ENCODE measurements around the gene IRF7. TPM values are rescaled to one million over a fixed set of nuclear protein-coding genes. Genes with fewer than 3 reads are reported as not detected.
A peak's percentile ranks its signal among the peaks of the same experiment; 100 is the strongest.

IRF7 gene
- total and polyA plus RNA-seq, 2 experiments from 2014 or later, result 12.3 to 17.3 TPM

- Histone ChIP-seq H3K4me2 (peak overlapping the region; percentile 60; the same call in 1 of the 2 replicates), H4K20me1 (replicated peaks; ENCODE audit: insufficient read depth) (no peaks in the 10 kb centered on the region; the same call in none of the 2 replicates), H2AFZ (no peak overlapping the region), H3K27me3 (ENCODE audit: insufficient read depth) (peaks cover 33% of the 10 kb centered on the region), H3K36me3 (ENCODE audit: insufficient read depth) (no peaks in the 10 kb centered on the region), H3K9me2 (ENCODE audit: insufficient read depth) (no peaks in the 10 kb centered on the region), H3K4me1 (ENCODE audit: insufficient read depth) (peaks cover 11% of the 10 kb centered on the region; the same call in 1 of the 2 replicates), H3K79me2 (replicated peaks; ENCODE audit: insufficient read depth) (peaks cover 1% of the 10 kb centered on the region), H3F3A (replicated peaks; ENCODE audit: low read depth) (peaks cover 2% of the 10 kb centered on the region; the same call in 1 of the 2 replicates), H3K4me3 (no peak overlapping the region), H3K27ac (ENCODE audit: low read depth) (no peak overlapping the region)
- no peaks in the 10 kb centered on the region for H3K36me3 Mint-ChIP-seq (ENCODE audit: low read depth)
- H3K4me3 Mint-ChIP-seq, result peak overlapping the region; percentile 27; the same call in 2 of the 3 replicates
- no peak for TF ChIP-seq REST (IDR thresholded peaks at IDR 0.05; ENCODE audit: unreplicated experiment)
- TF ChIP-seq EZH2 (IDR thresholded peaks at IDR 0.05; ENCODE audit: low read depth, unreplicated experiment), result no peak
- TF ChIP-seq STAT1 (IDR thresholded peaks at IDR 0.05; ENCODE audit: unreplicated experiment), result no peak
- TF ChIP-seq, protein P1, sequence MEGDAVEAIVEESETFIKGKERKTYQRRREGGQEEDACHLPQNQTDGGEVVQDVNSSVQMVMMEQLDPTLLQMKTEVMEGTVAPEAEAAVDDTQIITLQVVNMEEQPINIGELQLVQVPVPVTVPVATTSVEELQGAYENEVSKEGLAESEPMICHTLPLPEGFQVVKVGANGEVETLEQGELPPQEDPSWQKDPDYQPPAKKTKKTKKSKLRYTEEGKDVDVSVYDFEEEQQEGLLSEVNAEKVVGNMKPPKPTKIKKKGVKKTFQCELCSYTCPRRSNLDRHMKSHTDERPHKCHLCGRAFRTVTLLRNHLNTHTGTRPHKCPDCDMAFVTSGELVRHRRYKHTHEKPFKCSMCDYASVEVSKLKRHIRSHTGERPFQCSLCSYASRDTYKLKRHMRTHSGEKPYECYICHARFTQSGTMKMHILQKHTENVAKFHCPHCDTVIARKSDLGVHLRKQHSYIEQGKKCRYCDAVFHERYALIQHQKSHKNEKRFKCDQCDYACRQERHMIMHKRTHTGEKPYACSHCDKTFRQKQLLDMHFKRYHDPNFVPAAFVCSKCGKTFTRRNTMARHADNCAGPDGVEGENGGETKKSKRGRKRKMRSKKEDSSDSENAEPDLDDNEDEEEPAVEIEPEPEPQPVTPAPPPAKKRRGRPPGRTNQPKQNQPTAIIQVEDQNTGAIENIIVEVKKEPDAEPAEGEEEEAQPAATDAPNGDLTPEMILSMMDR (conservative IDR thresholded peaks at IDR 0.05; ENCODE audit: low read depth in 2 of 2), result no peak
- TF ChIP-seq ZNF114 (CRISPR knock-in tag; IDR thresholded peaks at IDR 0.05), result no peak
- no peak for TF ChIP-seq NANOG (IDR thresholded peaks at IDR 0.05; ENCODE audit: borderline replicate concordance)
- ATAC-seq, result no peak
- H3K27me3 Mint-ChIP-seq (ENCODE audit: insufficient read depth, low read depth, poor library complexity), result peaks cover 36% of the 10 kb centered on the region
- H3K9me3 Mint-ChIP-seq, result no peaks in the 10 kb centered on the region
- no peak for DNase-seq (ENCODE audit: low spot score)
- H3K4me1 Mint-ChIP-seq, result peaks cover 21% of the 10 kb centered on the region
- H3K27ac Mint-ChIP-seq, result no peak overlapping the region
These were observed 44.0 kb downstream of the IRF7 start for GRCh38 chr11:571802-572185.

GRCh38 chr11:569158-569885, 46.4 kb downstream of the IRF7 start:
- no peak for ATAC-seq
- no peaks in the 10 kb centered on the region for H3K36me3 Mint-ChIP-seq (ENCODE audit: low read depth)
- H3K27me3 ChIP-seq (ENCODE audit: insufficient read depth), result peaks cover 20% of the 10 kb centered on the region
- H3F3A ChIP-seq (replicated peaks; ENCODE audit: low read depth), result peaks cover 3% of the 10 kb centered on the region
- no peaks in the 10 kb centered on the region for H3K79me2 ChIP-seq (replicated peaks; ENCODE audit: insufficient read depth)
- peak; percentile 36 for DNase-seq (ENCODE audit: low spot score)
- H3K9me3 Mint-ChIP-seq, result no peaks in the 10 kb centered on the region
- peak overlapping the region; percentile 62 for H3K4me3 ChIP-seq
- no peak overlapping the region for H3K27ac ChIP-seq (ENCODE audit: low read depth)
- H3K4me1 Mint-ChIP-seq, result peaks cover 14% of the 10 kb centered on the region
- H3K4me3 Mint-ChIP-seq, result peak overlapping the region; percentile 72
- H3K9me2 ChIP-seq (ENCODE audit: insufficient read depth), result no peaks in the 10 kb centered on the region
- H3K27ac Mint-ChIP-seq, result no peak overlapping the region
- H4K20me1 ChIP-seq (replicated peaks; ENCODE audit: insufficient read depth), result no peaks in the 10 kb centered on the region; the same call in none of the 2 replicates
- H2AFZ ChIP-seq, result no peak overlapping the region; the same call in 1 of the 2 replicates
- no peaks in the 10 kb centered on the region for H3K36me3 ChIP-seq (ENCODE audit: insufficient read depth)
- peaks cover 20% of the 10 kb centered on the region; the same call in 1 of the 2 replicates for H3K4me1 ChIP-seq (ENCODE audit: insufficient read depth)
- H3K27me3 Mint-ChIP-seq (ENCODE audit: insufficient read depth, low read depth, poor library complexity), result peaks cover 27% of the 10 kb centered on the region
- peak overlapping the region; percentile 88 for H3K4me2 ChIP-seq
- TF ChIP-seq ZNF462 (CRISPR knock-in tag; IDR thresholded peaks at IDR 0.05), result no peak
- no peak for TF ChIP-seq NANOG (IDR thresholded peaks at IDR 0.05; ENCODE audit: borderline replicate concordance)
- no peak for TF ChIP-seq POLR2AphosphoS5 (IDR thresholded peaks at IDR 0.05; ENCODE audit: low read depth)
- no peak for TF ChIP-seq ZNF331 (CRISPR knock-in tag; IDR thresholded peaks at IDR 0.05; ENCODE audit: low read depth)
- TF ChIP-seq ZNF114 (CRISPR knock-in tag; IDR thresholded peaks at IDR 0.05), result no peak
